OCI-LY7 (cell line): ENCODE data around the gene AMIGO3.

Experiments used
- CTCF ChIP-seq: fragments of 200-600 bp; sonication (generic); conservative IDR thresholded peaks from 2 replicates; pipeline ENCODE4 v1.5.1; 2014; ENCODE audit warnings: mild to moderate bottlenecking, antibody characterized with exemption, low read length, moderate library complexity, mixed read lengths
- EZH2phosphoT487 ChIP-seq: fragments of 200-600 bp; sonication (generic); IDR thresholded peaks from 2 replicates; pipeline ENCODE4 v1.6.1; 2018; ENCODE audit warnings: low read depth, borderline replicate concordance, mild to moderate bottlenecking, mixed run types, antibody characterized with exemption, low read length, moderate library complexity, mixed read lengths

DNA sequence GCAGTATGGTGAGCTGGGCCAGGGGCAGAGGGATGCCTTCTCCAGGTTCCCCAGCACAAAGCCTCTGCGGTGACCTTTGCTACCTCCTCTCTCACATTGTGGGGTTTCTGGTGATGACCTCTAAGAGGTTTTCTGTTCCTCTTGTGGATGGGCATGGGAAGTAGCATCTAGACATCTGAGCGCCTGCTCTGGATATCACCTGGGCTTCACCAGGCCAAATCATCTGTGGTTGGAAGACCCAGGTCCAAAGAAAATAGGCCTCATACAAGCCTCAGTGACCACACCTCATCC lies 38.3 kb downstream of the AMIGO3 start:
- TF ChIP-seq CTCF (no peak), EZH2phosphoT487 (no peak)
